Neural cell (in vitro differentiated cells): ENCODE data around the gene OR52A1. TPM values are rescaled to one million over a fixed set of nuclear protein-coding genes. Genes with fewer than 3 reads are reported as not detected.
"Not testable (repeated sequence)": the region's sequence is repeated elsewhere in the genome, so short reads cannot be mapped to it uniquely, and the experiment has no call there.

Experiments
- H2AFZ ChIP-seq: fragments of 200-600, 300-800 bp; sonication (generic), shearing (Covaris generic); 2 replicates; pipeline ENCODE4 v1.6.0; 2014; ENCODE audit warnings: low read depth, mild to moderate bottlenecking, antibody characterized with exemption, low read length, moderate library complexity
- H3F3A ChIP-seq: fragments of 200-600 bp; shearing (Covaris generic); 2 replicates; pipeline ENCODE4 v1.6.1; 2016; ENCODE audit warnings: mild to moderate bottlenecking, moderate library complexity, mixed read lengths, antibody characterized with exemption, low read length; ENCODE audit not compliant: insufficient read depth, poor library complexity, severe bottlenecking
- H3K27ac ChIP-seq: fragments of 200-600, 300-800 bp; sonication (generic), shearing (Covaris generic); 2 replicates; pipeline ENCODE4 v1.5.1; 2014; ENCODE audit warnings: mild to moderate bottlenecking, low read length, moderate library complexity
- H3K27me3 ChIP-seq: fragments of 300-800, 200-600 bp; sonication (generic), shearing (Covaris generic); 2 replicates; pipeline ENCODE4 v1.6.0; 2014; ENCODE audit warnings: mild to moderate bottlenecking, low read depth, low read length, moderate library complexity; ENCODE audit not compliant: insufficient read depth
- H3K36me3 ChIP-seq: fragments of 300-800, 200-600 bp; sonication (generic), shearing (Covaris generic); 2 replicates; pipeline ENCODE4 v1.5.1; 2014; ENCODE audit warnings: mild to moderate bottlenecking, antibody characterized with exemption, low read length, moderate library complexity; ENCODE audit not compliant: insufficient read depth
- H3K4me2 ChIP-seq: fragments of 300-800, 200-600 bp; sonication (generic), shearing (Covaris generic); 2 replicates; pipeline ENCODE4 v1.6.0; 2014; ENCODE audit warnings: mild to moderate bottlenecking, low read length
- H3K4me3 ChIP-seq: fragments of 300-800, 200-600 bp; sonication (generic), shearing (Covaris generic); 2 replicates; pipeline ENCODE4 v1.5.1; 2014; ENCODE audit warnings: mild to moderate bottlenecking, low read length, moderate library complexity
- H3K79me2 ChIP-seq: fragments of 200-600 bp; shearing (Covaris generic); replicated peaks from 2 replicates; pipeline ENCODE4 v1.6.0; 2014; ENCODE audit warnings: mild to moderate bottlenecking, low read length, moderate library complexity; ENCODE audit not compliant: insufficient read depth
- H3K9ac ChIP-seq: fragments of 300-800, 200-600 bp; sonication (generic), shearing (Covaris generic); 2 replicates; pipeline ENCODE4 v1.6.1; 2016; ENCODE audit warnings: mild to moderate bottlenecking, low read length, mixed read lengths
- H3K9me2 ChIP-seq: fragments of 200-600 bp; shearing (Covaris generic); 2 replicates; pipeline ENCODE4 v1.6.1; 2016; ENCODE audit warnings: mild to moderate bottlenecking, low read length, mixed read lengths; ENCODE audit not compliant: insufficient read depth
- H3K9me3 ChIP-seq: fragments of 200-600, 300-800 bp; sonication (generic), shearing (Covaris generic); 2 replicates; pipeline ENCODE4 v1.6.1; 2016; ENCODE audit warnings: mild to moderate bottlenecking, mixed run types, low read length, moderate library complexity, mixed read lengths
- H4K20me1 ChIP-seq: fragments of 200-600 bp; shearing (Covaris generic); 2 replicates; pipeline ENCODE4 v1.6.1; 2016; ENCODE audit warnings: mild to moderate bottlenecking, mixed run types; ENCODE audit not compliant: insufficient read depth
- EP300 ChIP-seq: fragments of 450-650 bp; conservative IDR thresholded peaks from 2 replicates; pipeline ENCODE4 v1.6.1; 2014; ENCODE audit warnings: antibody characterized with exemption, mild to moderate bottlenecking, moderate library complexity; ENCODE audit not compliant: poor library complexity, severe bottlenecking
- EZH2 ChIP-seq: fragments of 200-600, 300-800 bp; shearing (Covaris generic), sonication (generic); IDR thresholded peaks from 2 replicates; pipeline ENCODE4 v1.6.1; 2014; ENCODE audit warnings: antibody characterized with exemption, low read length, borderline replicate concordance, mild to moderate bottlenecking; ENCODE audit not compliant: insufficient read depth, poor library complexity, severe bottlenecking
- MXI1 ChIP-seq: fragments of 450-650 bp; conservative IDR thresholded peaks from 2 replicates; pipeline ENCODE4 v1.6.1; 2014; ENCODE audit warnings: antibody characterized with exemption, mild to moderate bottlenecking; ENCODE audit not compliant: poor library complexity, severe bottlenecking
- POLR2AphosphoS5 ChIP-seq: IDR thresholded peaks from 2 replicates; pipeline ENCODE4 v1.6.1; 2012
- RAD21 ChIP-seq: fragments of 450-650 bp; conservative IDR thresholded peaks from 2 replicates; pipeline ENCODE4 v1.6.1; 2014; ENCODE audit warnings: antibody characterized with exemption, mild to moderate bottlenecking, moderate library complexity
- SMC3 ChIP-seq: fragments of 450-650 bp; conservative IDR thresholded peaks from 2 replicates; pipeline ENCODE4 v1.6.1; 2014; ENCODE audit warnings: antibody characterized with exemption, mild to moderate bottlenecking, moderate library complexity; ENCODE audit not compliant: poor library complexity
- TAF1 ChIP-seq: IDR thresholded peaks from 2 replicates; pipeline ENCODE4 v1.6.1; 2012; ENCODE audit warnings: low read depth
- polyA plus RNA-seq: library from polyadenylated mRNA; depleted of rRNA; stranded (reverse); fragments of >200 nt; gene quantifications from 2 replicates; pipeline ENCODE4 v1.2.3, GENCODE V29; 2014
- TF ChIP-seq, protein P1 (sequence below): fragments of 450-650 bp; IDR thresholded peaks from 2 replicates; pipeline ENCODE4 v1.5.1; 2014; ENCODE audit warnings: antibody characterized with exemption, mild to moderate bottlenecking, moderate library complexity; ENCODE audit not compliant: poor library complexity, severe bottlenecking
- TF ChIP-seq, protein P2 (sequence below): IDR thresholded peaks from 2 replicates; pipeline ENCODE4 v1.6.1; 2012; ENCODE audit warnings: borderline replicate concordance

OR52A1 gene
- polyA plus RNA-seq, 1 donor from 2014 or later, result not detected

DNA sequence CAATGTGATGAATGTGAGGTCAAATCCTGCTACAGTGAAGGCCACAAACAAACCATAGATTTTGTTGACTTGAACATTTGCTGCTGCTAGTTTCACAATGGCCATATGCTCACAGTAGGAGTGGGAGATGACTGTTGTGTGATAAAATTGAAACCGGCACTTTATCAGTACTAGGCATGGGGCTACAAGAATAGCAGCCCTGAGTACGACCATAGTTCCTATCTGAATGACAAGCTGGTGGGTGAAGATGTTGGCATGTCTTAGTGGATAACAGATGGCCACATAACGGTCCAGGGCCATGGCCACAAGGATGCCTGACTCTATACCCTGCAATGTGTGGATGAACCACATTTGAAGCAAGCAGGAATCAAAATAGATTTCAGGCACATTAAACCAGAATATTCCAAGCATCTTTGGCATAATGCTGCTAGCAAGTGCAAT, 2.8 kb downstream of the OR52A1 start:
- Histone ChIP-seq H3K9me2 (no peaks in the 10 kb centered on the region), H3K27ac (no peak overlapping the region), H3K4me2 (no peak overlapping the region), H3K9me3 (no peaks in the 10 kb centered on the region), H3K4me3 (no peak overlapping the region), H3K79me2 (no peaks in the 10 kb centered on the region), H3K9ac (no peak overlapping the region), H3K36me3 (no peaks in the 10 kb centered on the region), H2AFZ (no peak overlapping the region), H3K27me3 (no peaks in the 10 kb centered on the region), H4K20me1 (no peaks in the 10 kb centered on the region), H3F3A (no peaks in the 10 kb centered on the region)
- no peak for TF ChIP-seq MXI1
- TF ChIP-seq, protein P1, sequence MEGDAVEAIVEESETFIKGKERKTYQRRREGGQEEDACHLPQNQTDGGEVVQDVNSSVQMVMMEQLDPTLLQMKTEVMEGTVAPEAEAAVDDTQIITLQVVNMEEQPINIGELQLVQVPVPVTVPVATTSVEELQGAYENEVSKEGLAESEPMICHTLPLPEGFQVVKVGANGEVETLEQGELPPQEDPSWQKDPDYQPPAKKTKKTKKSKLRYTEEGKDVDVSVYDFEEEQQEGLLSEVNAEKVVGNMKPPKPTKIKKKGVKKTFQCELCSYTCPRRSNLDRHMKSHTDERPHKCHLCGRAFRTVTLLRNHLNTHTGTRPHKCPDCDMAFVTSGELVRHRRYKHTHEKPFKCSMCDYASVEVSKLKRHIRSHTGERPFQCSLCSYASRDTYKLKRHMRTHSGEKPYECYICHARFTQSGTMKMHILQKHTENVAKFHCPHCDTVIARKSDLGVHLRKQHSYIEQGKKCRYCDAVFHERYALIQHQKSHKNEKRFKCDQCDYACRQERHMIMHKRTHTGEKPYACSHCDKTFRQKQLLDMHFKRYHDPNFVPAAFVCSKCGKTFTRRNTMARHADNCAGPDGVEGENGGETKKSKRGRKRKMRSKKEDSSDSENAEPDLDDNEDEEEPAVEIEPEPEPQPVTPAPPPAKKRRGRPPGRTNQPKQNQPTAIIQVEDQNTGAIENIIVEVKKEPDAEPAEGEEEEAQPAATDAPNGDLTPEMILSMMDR, result no peak
- TF ChIP-seq, protein P2, sequence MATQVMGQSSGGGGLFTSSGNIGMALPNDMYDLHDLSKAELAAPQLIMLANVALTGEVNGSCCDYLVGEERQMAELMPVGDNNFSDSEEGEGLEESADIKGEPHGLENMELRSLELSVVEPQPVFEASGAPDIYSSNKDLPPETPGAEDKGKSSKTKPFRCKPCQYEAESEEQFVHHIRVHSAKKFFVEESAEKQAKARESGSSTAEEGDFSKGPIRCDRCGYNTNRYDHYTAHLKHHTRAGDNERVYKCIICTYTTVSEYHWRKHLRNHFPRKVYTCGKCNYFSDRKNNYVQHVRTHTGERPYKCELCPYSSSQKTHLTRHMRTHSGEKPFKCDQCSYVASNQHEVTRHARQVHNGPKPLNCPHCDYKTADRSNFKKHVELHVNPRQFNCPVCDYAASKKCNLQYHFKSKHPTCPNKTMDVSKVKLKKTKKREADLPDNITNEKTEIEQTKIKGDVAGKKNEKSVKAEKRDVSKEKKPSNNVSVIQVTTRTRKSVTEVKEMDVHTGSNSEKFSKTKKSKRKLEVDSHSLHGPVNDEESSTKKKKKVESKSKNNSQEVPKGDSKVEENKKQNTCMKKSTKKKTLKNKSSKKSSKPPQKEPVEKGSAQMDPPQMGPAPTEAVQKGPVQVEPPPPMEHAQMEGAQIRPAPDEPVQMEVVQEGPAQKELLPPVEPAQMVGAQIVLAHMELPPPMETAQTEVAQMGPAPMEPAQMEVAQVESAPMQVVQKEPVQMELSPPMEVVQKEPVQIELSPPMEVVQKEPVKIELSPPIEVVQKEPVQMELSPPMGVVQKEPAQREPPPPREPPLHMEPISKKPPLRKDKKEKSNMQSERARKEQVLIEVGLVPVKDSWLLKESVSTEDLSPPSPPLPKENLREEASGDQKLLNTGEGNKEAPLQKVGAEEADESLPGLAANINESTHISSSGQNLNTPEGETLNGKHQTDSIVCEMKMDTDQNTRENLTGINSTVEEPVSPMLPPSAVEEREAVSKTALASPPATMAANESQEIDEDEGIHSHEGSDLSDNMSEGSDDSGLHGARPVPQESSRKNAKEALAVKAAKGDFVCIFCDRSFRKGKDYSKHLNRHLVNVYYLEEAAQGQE, result no peak
- TF ChIP-seq EP300, result no peak
- no peak for TF ChIP-seq SMC3
- TF ChIP-seq TAF1, result no peak
- no peak for TF ChIP-seq RAD21
- TF ChIP-seq EZH2, result no peak
- TF ChIP-seq POLR2AphosphoS5, result no peak

DNA sequence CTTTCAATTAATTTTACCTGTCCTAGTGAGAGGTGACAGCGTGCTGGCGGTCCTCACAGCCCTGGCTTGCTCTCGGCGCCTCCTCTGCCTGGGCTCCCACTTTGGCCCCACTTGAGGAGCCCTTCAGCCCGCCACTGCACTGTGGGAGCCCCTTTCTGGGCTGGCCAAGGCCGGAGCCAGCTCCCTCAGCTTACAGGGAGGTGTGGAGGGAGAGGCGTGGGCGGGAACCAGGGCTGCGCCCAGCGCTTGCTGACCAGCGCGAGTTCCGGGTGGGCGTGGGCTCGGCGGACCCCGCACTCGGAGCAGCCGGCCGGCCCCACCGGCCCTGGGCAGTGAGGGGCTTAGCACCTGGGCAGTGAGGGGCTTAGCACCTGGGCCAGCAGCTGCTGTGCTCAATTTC, 10.4 kb downstream of the OR52A1 start:
- H3K9me2 ChIP-seq, H3K9ac ChIP-seq, H3K79me2 ChIP-seq, H3K4me2 ChIP-seq, H3K4me3 ChIP-seq, H3K27ac ChIP-seq, H3K27me3 ChIP-seq, H4K20me1 ChIP-seq, H3K9me3 ChIP-seq, H3F3A ChIP-seq, H3K36me3 ChIP-seq, H2AFZ ChIP-seq: not testable (repeated sequence)

DNA sequence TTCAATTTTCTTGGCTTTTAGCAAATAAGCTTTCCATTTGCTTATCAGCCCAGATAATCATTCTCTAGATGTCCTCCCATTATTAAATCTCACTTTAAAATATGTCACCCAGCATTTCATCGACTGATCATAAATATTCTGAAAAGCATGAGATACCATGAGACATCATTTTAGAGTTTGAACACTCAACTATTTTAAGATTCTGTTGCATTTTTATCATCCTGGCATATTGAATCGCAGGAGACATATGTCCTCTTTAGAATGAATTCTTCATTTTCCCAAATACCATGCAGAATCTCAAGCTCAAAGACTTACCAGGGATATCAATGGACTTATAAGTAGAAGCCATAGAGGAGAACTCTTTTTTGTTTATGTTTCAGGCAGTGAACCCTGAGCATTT, 16.6 kb downstream of the OR52A1 start, which contains the start of gene OR52A5:
OR52A5 (minus strand) TSS at position 361 of the 400 bp plus-strand sequence. CDS start 5,714 bp downstream, outside the sequence.
- no peaks in the 10 kb centered on the region for H3F3A ChIP-seq
- no peak for TF ChIP-seq MXI1
- H2AFZ ChIP-seq, result no peak within 1 kb of the TSS
- no peak within 1 kb of the TSS for H3K9ac ChIP-seq
- no peaks in the 10 kb centered on the region for H4K20me1 ChIP-seq
- no peaks in the 10 kb centered on the region for H3K9me3 ChIP-seq
- no peak within 1 kb of the TSS for H3K4me2 ChIP-seq
- H3K36me3 ChIP-seq, result no peaks in the 10 kb centered on the region
- no peaks in the 10 kb centered on the region for H3K79me2 ChIP-seq
- no peak within 1 kb of the TSS for H3K4me3 ChIP-seq
- no peaks in the 10 kb centered on the region for H3K27me3 ChIP-seq
- no peak within 1 kb of the TSS for H3K27ac ChIP-seq
- no peaks in the 10 kb centered on the region for H3K9me2 ChIP-seq
